Tibial artery (tissue), 4 donors: Measurements from ENCODE around the gene PLXNA4.

Experiments used
- DNase-seq, 2 donors: peaks; one replicate each; pipeline ENCODE4 v3.0.0-alpha.2; 2019
- H3K27ac ChIP-seq, 2 donors: fragments of 200-600 bp; sonication (generic) in 1 of 2; 1 replicate in 1 of 2; 2 replicates in 1 of 2; pipeline ENCODE4 v1.5.1; 2018 to 2019; ENCODE audit warnings: mild to moderate bottlenecking in 1 of 2
- H3K27me3 ChIP-seq, 2 donors: fragments of 200-600 bp; sonication (generic) in 1 of 2; one replicate each; pipeline versions ENCODE4 v1.5.1 to v1.6.0; 2016 to 2019
- H3K36me3 ChIP-seq, 3 donors: fragments of 200-600 bp; sonication (generic) in 2 of 3; one replicate each; pipeline ENCODE4 v1.5.1; 2016 to 2019; ENCODE audit warnings: mild to moderate bottlenecking in 2 of 3
- H3K4me1 ChIP-seq, 4 donors: fragments of 200-600 bp; sonication (generic) in 2 of 4; 1 replicate in 3 of 4; 2 replicates in 1 of 4; pipeline ENCODE4 v1.5.1; 2016 to 2019
- H3K4me3 ChIP-seq, 2 donors: fragments of 200-600 bp; sonication (generic) in 1 of 2; 1 replicate in 1 of 2; 2 replicates in 1 of 2; pipeline ENCODE4 v1.5.1; 2018 to 2019; ENCODE audit warnings: mild to moderate bottlenecking in 2 of 2
- H3K9me3 ChIP-seq, 3 donors: fragments of 200-600 bp; sonication (generic) in 1 of 3; one replicate each; pipeline ENCODE4 v1.5.1; 2016 to 2019
- intact Hi-C: fragments of 100-400 bp; cut with DNase I; formaldehyde crosslinking; loops from one replicate; pipeline ENCODE4 v1.15.0; 2023; ENCODE audit warnings: low total_unique reads
- TF ChIP-seq, protein P1 (sequence below), 2 experiments: fragments of 200-600 bp in 1 of 2; fragments of 450-650 bp in 1 of 2; IDR thresholded peaks; one replicate each; pipeline ENCODE4 v1.5.1; 2017 to 2019; ENCODE audit warnings: antibody characterized with exemption in 2 of 2, mild to moderate bottlenecking in 1 of 2, moderate library complexity in 1 of 2

PLXNA4 gene

DNA sequence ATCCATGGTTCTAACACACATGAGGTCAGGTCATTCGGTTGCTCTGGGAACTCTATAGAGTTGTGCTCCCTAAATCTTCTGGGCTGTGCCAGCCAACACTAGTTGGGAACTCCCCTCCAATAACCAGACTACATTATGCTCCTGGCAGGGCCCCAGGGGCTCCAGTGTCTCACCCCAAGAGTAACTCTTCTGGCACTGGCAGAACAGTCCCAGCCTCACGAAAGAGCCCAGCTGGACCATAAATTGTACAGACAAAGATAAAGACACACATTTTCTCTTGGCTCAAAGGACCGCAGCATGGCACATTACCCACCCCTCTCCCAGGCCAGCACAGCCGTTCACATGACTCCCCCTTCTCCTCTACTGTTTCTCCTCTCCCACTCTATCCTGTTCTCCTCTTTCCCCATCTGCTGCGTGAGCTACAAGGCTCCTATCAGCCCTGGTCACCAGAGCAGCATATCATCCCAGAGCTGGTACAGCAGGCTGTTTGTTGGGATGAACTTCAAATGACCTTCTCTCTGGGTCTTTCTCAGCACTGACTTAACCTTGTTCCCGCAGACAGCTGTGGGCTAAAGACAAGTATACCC lies 230.6 kb downstream of the PLXNA4 start:
- Histone ChIP-seq H3K36me3 (no peaks in the 10 kb centered on the region), H3K27ac (no peak overlapping the region), H3K4me1 (no peaks in the 10 kb centered on the region), H3K27me3 (peaks cover 0 to 2% of the 10 kb centered on the region in 2 donors), H3K9me3 (no peaks in the 10 kb centered on the region), H3K4me3 (no peak overlapping the region)
- TF ChIP-seq, protein P1, sequence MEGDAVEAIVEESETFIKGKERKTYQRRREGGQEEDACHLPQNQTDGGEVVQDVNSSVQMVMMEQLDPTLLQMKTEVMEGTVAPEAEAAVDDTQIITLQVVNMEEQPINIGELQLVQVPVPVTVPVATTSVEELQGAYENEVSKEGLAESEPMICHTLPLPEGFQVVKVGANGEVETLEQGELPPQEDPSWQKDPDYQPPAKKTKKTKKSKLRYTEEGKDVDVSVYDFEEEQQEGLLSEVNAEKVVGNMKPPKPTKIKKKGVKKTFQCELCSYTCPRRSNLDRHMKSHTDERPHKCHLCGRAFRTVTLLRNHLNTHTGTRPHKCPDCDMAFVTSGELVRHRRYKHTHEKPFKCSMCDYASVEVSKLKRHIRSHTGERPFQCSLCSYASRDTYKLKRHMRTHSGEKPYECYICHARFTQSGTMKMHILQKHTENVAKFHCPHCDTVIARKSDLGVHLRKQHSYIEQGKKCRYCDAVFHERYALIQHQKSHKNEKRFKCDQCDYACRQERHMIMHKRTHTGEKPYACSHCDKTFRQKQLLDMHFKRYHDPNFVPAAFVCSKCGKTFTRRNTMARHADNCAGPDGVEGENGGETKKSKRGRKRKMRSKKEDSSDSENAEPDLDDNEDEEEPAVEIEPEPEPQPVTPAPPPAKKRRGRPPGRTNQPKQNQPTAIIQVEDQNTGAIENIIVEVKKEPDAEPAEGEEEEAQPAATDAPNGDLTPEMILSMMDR (IDR thresholded peaks at IDR 0.05) = no peak
- intact Hi-C loops = no loop called here
- DNase-seq = no peak

DNA sequence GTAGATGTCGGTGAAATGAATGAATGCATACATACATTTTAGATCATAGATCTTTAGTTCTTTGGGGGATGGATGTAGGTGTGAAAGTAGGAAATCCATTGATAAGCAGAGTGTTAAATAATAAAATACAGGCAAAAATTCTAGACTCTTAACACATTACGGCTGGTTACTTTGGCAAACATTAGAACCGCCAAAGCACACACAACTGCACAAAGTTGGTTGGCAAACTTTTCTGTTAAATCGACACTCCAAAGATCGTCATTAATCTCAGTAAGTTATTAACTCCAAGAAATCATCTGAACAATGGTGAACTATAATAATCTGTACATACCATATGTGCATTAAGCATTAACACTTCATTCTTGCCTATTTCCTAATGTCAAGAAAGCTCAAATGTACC lies 231.2 kb downstream of the PLXNA4 start:
- no peaks in the 10 kb centered on the region for H3K9me3 ChIP-seq
- TF ChIP-seq, protein P1 (IDR thresholded peaks at IDR 0.05) = no peak
- DNase-seq = no peak
- H3K4me3 ChIP-seq = no peak overlapping the region
- no peaks in the 10 kb centered on the region for H3K36me3 ChIP-seq
- intact Hi-C loops = no loop called here
- H3K4me1 ChIP-seq = no peaks in the 10 kb centered on the region
- no peak overlapping the region for H3K27ac ChIP-seq
- peaks cover 0 to 2% of the 10 kb centered on the region in 2 donors for H3K27me3 ChIP-seq

DNA sequence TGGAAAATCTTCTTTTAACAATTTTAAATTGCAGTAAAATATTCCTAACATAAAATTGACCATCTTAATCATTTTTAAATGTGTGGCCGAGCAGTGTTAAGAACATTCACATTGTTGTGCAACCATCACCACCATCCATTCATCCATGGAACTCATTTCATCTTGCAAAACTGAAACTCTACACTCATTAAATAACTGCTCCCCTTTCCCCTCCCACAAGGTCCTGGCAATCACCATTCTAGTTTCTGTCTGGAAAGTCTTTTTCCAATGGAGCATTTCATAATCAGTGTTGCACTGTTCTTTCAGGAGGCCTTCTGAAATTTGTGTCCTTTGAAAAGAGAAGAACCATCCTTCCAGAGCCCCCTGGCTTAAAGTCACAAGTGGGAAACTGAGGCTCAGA lies 233.1 kb downstream of the PLXNA4 start:
- intact Hi-C loops = no loop called here
- H3K4me3 ChIP-seq = no peak overlapping the region
- peaks cover 0 to 2% of the 10 kb centered on the region in 2 donors for H3K27me3 ChIP-seq
- H3K9me3 ChIP-seq = no peaks in the 10 kb centered on the region
- H3K4me1 ChIP-seq = no peaks in the 10 kb centered on the region
- H3K36me3 ChIP-seq = no peaks in the 10 kb centered on the region
- peak in 1 of 2 donors; percentile 55 for DNase-seq
- TF ChIP-seq, protein P1 (IDR thresholded peaks at IDR 0.05) = no peak
- H3K27ac ChIP-seq = no peak overlapping the region

DNA sequence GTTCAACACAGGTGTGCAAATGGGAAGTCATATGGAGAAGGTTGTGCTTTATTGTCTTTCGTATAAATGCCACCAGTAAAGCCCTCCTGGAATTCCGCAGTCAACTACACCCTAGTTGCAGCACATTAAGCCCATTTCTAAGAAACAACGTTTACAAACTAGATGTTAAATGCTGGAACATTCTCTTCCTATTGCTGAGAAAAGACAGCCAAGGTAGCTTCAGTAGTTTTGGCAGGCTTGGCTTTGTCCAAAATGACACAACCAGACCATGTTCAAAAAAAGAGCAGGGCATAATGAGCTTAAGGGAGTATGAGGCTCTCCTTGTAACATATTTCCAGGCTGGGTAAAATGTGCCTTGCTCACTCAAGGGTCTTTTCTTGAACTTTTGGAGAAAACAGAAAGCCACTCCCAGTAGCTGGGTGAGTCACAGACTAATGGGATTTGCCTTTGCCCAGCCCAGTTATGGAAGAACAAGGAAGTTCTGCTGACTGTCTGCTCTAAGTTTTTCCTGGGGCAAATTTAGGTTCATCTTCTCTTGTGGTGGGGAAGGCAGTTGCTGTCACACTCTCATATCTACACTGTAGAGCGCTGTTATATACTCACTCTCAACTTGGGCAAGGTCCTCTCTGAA lies 238.7 kb downstream of the PLXNA4 start:
- DNase-seq = no peak
- intact Hi-C loops = no loop called here
- Histone ChIP-seq H3K4me1 (no peaks in the 10 kb centered on the region), H3K9me3 (no peaks in the 10 kb centered on the region), H3K27me3 (peaks cover 0 to 2% of the 10 kb centered on the region in 2 donors), H3K4me3 (no peak overlapping the region), H3K36me3 (no peaks in the 10 kb centered on the region), H3K27ac (no peak overlapping the region)
- TF ChIP-seq, protein P1 (IDR thresholded peaks at IDR 0.05) = no peak

DNA sequence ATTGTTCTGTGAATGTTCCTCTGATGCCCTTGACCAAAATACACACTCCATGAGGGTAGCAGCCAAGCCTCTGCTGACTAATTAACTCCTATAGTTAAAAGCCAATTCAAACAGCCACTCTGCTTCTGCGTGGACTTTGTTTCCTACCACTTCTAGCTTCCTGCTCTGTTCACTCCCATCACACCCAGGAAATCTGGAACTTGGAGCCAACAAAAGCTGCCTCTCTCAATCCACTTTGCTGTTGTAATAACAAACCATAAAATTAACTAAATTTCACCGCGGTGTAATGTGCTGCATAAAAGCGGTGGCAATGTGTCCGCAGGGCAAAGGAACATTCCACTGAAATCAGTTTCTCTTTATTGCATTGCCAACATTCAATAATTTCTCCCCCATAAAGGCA lies 239.5 kb downstream of the PLXNA4 start:
- Histone ChIP-seq H3K27ac (no peak overlapping the region), H3K9me3 (no peaks in the 10 kb centered on the region), H3K4me1 (no peaks in the 10 kb centered on the region), H3K27me3 (peaks cover 0 to 2% of the 10 kb centered on the region in 2 donors), H3K36me3 (no peaks in the 10 kb centered on the region), H3K4me3 (no peak overlapping the region)
- no peak for DNase-seq
- TF ChIP-seq, protein P1 (IDR thresholded peaks at IDR 0.05) = no peak
- intact Hi-C loops = no loop called here
